Prostate gland (tissue), 2 donors: Measurements from ENCODE around the gene TRMT2A. TPM values are rescaled to one million over a fixed set of nuclear protein-coding genes. Genes with fewer than 3 reads are reported as not detected.
"Not testable (repeated sequence)": the region's sequence is repeated elsewhere in the genome, so short reads cannot be mapped to it uniquely, and the experiment has no call there.

Experiments
- DNase-seq: peaks from one replicate; pipeline ENCODE4 v3.0.0-alpha.2; 2019; ENCODE audit warnings: low spot score
- H3K27ac ChIP-seq, 2 donors: fragments of 200-600 bp; sonication (generic); 2 replicates each; pipeline ENCODE4 v1.5.1; 2017 to 2019
- H3K27me3 ChIP-seq: fragments of 200-600 bp; sonication (generic); replicated peaks from 2 replicates; pipeline ENCODE4 v1.5.1; 2019; ENCODE audit not compliant: insufficient read depth
- H3K36me3 ChIP-seq, 2 donors: fragments of 200-600 bp; sonication (generic); 1 replicate in 1 of 2; 2 replicates in 1 of 2; pipeline versions ENCODE4 v1.5.1 to v1.8.1; 2017 to 2019
- H3K4me1 ChIP-seq: fragments of 200-600 bp; sonication (generic); replicated peaks from 2 replicates; pipeline ENCODE4 v1.5.1; 2019
- H3K4me3 ChIP-seq, 2 donors: fragments of 200-600 bp; sonication (generic); 2 replicates each; pipeline ENCODE4 v1.5.1; 2017 to 2019
- H3K9me3 ChIP-seq: fragments of 200-600 bp; sonication (generic); 2 replicates; pipeline ENCODE4 v1.5.1; 2017
- POLR2A ChIP-seq: fragments of 450-650 bp; IDR thresholded peaks from one replicate; pipeline ENCODE4 v1.6.1; 2016; ENCODE audit warnings: antibody characterized with exemption, mild to moderate bottlenecking
- POLR2AphosphoS5 ChIP-seq: sonication (generic); formaldehyde crosslinking; IDR thresholded peaks from one replicate; pipeline ENCODE4 v1.6.1; 2017; ENCODE audit warnings: antibody characterized with exemption
- WGBS: methylation state at CpG from one replicate; pipeline ENCODE4 v1.1.5; 2018; 5-methylcytosine and 5-hydroxymethylcytosine counted together
- intact Hi-C: fragments of 100-400 bp; cut with DNase I; formaldehyde crosslinking; loops from one replicate; pipeline ENCODE4 v1.14.2; 2022
- total RNA-seq, 2 donors: library from RNA; depleted of rRNA; stranded (reverse); fragments of >200 nt; gene quantifications; one replicate each; pipeline ENCODE4 v1.1.0, GENCODE V29; 2016
- TF ChIP-seq, protein P1 (sequence below), 4 experiments: fragments of 200-600 bp in 2 of 4; fragments of 450-650 bp in 2 of 4; sonication (generic) in 2 of 4; IDR thresholded peaks; 1 replicate in 3 of 4; 2 replicates in 1 of 4; pipeline ENCODE4 v1.5.1; 2016 to 2019; ENCODE audit warnings: antibody characterized with exemption in 4 of 4, mild to moderate bottlenecking in 2 of 4, moderate library complexity in 2 of 4

TRMT2A gene
- total RNA-seq, 2 donors from 2014 or later = 65.8 to 123 TPM

- no peak for DNase-seq
- H3K27ac ChIP-seq = no peak overlapping the region
- intact Hi-C loops = no loop called here
- H3K4me1 ChIP-seq = no peaks in the 10 kb centered on the region
- no peaks in the 10 kb centered on the region for H3K27me3 ChIP-seq
- TF ChIP-seq POLR2A = no peak
- no peak for TF ChIP-seq POLR2AphosphoS5
- TF ChIP-seq, protein P1, sequence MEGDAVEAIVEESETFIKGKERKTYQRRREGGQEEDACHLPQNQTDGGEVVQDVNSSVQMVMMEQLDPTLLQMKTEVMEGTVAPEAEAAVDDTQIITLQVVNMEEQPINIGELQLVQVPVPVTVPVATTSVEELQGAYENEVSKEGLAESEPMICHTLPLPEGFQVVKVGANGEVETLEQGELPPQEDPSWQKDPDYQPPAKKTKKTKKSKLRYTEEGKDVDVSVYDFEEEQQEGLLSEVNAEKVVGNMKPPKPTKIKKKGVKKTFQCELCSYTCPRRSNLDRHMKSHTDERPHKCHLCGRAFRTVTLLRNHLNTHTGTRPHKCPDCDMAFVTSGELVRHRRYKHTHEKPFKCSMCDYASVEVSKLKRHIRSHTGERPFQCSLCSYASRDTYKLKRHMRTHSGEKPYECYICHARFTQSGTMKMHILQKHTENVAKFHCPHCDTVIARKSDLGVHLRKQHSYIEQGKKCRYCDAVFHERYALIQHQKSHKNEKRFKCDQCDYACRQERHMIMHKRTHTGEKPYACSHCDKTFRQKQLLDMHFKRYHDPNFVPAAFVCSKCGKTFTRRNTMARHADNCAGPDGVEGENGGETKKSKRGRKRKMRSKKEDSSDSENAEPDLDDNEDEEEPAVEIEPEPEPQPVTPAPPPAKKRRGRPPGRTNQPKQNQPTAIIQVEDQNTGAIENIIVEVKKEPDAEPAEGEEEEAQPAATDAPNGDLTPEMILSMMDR (IDR thresholded peaks at IDR 0.05) = no peak
- H3K36me3 ChIP-seq = no peaks in the 10 kb centered on the region
- H3K4me3 ChIP-seq = no peak overlapping the region
- no peaks in the 10 kb centered on the region for H3K9me3 ChIP-seq
- 61% methylated on average over 11 of the region's 11 CpGs for WGBS
Measured at GRCh38 chr22:20164863-20165262, 47.8 kb upstream of the TRMT2A start.

DNA sequence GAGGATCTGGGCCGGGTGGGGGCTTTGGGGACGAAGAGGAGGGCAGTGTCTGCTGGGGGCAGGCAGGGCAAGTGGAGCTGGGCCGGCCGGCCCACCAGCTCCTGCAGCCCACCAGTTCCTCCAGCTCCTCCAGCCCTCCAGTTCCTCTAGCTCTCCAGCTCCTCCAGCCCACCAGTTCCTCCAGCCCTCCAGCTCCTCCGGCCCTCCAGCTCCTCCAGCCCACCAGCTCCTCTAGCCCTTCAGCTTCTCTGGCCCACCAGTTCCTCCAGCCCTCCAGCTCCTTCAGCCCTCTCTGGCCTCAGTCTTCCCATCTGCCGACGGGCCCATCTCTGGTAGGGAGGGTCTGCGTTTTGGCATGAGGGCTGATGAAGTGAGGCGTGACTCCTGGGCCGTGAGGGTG lies 43.0 kb upstream of the TRMT2A start:
- DNase-seq = no peak
- H3K4me3 ChIP-seq = no peak overlapping the region
- 87% methylated on average over 10 of the region's 10 CpGs for whole genome bisulfite sequencing
- no peak overlapping the region for H3K27ac ChIP-seq
- H3K36me3 ChIP-seq = no peaks in the 10 kb centered on the region
- intact Hi-C loops = no loop called here
- H3K4me1 ChIP-seq = no peaks in the 10 kb centered on the region
- H3K9me3 ChIP-seq = no peaks in the 10 kb centered on the region
- H3K27me3 ChIP-seq = no peaks in the 10 kb centered on the region
- TF ChIP-seq POLR2AphosphoS5 = no peak
- TF ChIP-seq, protein P1 (IDR thresholded peaks at IDR 0.05) = no peak
- no peak for TF ChIP-seq POLR2A

DNA sequence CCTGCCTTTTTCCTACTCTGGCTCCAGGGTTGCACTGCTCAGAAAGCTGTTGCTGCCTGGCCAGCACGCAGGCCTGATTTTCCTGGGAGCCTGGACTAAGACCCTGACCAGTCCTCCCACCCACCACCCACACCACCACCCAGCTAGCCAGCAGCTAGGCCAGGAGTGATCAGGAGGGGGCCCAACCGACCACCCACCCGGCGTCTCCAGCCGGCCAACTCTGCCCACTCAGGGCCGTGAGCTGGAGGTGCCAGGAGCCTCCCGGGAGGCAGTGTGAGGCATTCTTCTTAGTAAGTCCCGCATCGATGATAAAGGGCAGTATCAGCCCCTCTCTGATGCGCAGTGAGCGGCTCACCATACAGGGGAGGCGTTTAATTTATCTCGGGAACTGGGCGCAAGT lies 42.5 kb upstream of the TRMT2A start:
- not testable (repeated sequence) for H3K4me3 ChIP-seq, H3K27me3 ChIP-seq, DNase-seq, H3K36me3 ChIP-seq, H3K27ac ChIP-seq, H3K4me1 ChIP-seq, H3K9me3 ChIP-seq
- intact Hi-C loops = loop anchor here (5.0 kb wide), 1 partner anchor 108 kb away; the partner anchor contains the start of gene RTN4R
- WGBS = 74% methylated on average over 14 of the region's 14 CpGs

DNA sequence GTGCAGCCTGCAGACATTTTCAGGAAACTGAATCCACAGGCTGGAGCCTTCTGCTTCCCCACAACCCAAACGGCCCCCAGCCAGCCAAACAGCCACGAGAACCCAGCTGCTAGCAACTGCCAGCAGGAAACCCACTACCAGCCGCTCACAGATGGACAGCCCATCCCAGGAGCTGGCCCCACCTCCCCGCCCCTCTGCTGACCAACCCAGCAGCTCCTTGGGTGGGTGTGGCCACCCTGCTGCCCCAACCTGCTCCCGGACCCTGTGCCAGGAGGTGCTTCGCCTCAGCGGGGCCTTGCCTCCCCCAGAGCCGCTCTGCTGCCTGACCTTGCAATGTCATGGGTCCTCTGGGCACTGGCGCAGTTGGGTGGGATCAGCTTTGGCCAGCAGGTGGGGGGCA lies 42.0 kb upstream of the TRMT2A start:
- H3K9me3 ChIP-seq = no peaks in the 10 kb centered on the region
- no peaks in the 10 kb centered on the region for H3K27me3 ChIP-seq
- intact Hi-C loops = loop anchor here (5.0 kb wide), 1 partner anchor 108 kb away; the partner anchor contains the start of gene RTN4R
- TF ChIP-seq POLR2A (no peak), POLR2AphosphoS5 (no peak)
- TF ChIP-seq, protein P1 (IDR thresholded peaks at IDR 0.05) = no peak
- no peaks in the 10 kb centered on the region for H3K4me1 ChIP-seq
- H3K36me3 ChIP-seq = no peaks in the 10 kb centered on the region
- 45% methylated on average over 9 of the region's 9 CpGs for WGBS
- no peak for DNase-seq
- no peak overlapping the region for H3K4me3 ChIP-seq
- H3K27ac ChIP-seq = no peak overlapping the region

- Histone ChIP-seq H3K36me3 (no peaks in the 10 kb centered on the region), H3K9me3 (no peaks in the 10 kb centered on the region), H3K27me3 (no peaks in the 10 kb centered on the region), H3K4me1 (no peaks in the 10 kb centered on the region), H3K4me3 (no peak overlapping the region), H3K27ac (no peak overlapping the region)
- DNase-seq = no peak
- TF ChIP-seq, protein P1 (IDR thresholded peaks at IDR 0.05) = no peak
- TF ChIP-seq POLR2A (no peak), POLR2AphosphoS5 (no peak)
- WGBS = 85% methylated on average over 15 of the region's 15 CpGs
- intact Hi-C loops = loop anchor here (5.0 kb wide), 1 partner anchor 109 kb away; the partner anchor contains the start of gene RTN4R
Measured at GRCh38 chr22:20158391-20159036, 41.5 kb upstream of the TRMT2A start.
